Measurements from ENCODE around the gene TNXB. TPM values are rescaled to one million over a fixed set of nuclear protein-coding genes. Genes with fewer than 3 reads are reported as not detected.
"Not testable (repeated sequence)": the region's sequence is repeated elsewhere in the genome, so short reads cannot be mapped to it uniquely, and the experiment has no call there.

TNXB gene
- total and polyA plus RNA-seq, 8 donors: 15.1 to 408 (median 44.6) TPM

DNA sequence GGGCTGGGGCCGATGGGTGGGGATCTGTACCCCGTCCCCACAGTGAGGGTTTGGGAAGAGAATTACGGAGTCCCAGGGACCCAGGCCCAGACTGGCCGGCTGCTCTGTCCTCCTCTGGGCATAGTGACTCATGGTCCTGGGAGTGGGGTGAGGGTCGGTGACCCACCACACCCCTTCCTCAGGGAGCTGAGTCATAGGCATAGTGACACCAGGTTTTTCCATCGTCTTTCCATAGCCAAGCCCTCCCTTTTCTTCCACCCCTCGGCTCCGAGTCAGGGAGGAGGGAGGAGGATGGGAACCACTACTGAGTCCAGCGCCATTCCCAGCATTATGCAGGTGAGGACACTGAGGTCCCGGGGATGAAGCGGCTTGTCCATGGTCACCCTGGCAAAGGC is 62.1 kb downstream of the TNXB start:
- no peak overlapping the region for H3K4me3 ChIP-seq
- TF ChIP-seq POLR2AphosphoS5 (IDR thresholded peaks at IDR 0.05): no peak
- no peak for TF ChIP-seq POLR2A (IDR thresholded peaks at IDR 0.05)
- no peak for TF ChIP-seq CTCF (IDR thresholded peaks at IDR 0.05)
- TF ChIP-seq EP300 (IDR thresholded peaks at IDR 0.05): no peak
- no peaks in the 10 kb centered on the region for H3K9me3 ChIP-seq
- H3K27ac ChIP-seq: peak overlapping the region in 4 of 5 donors; percentile 67 to 84 (median 79)
- intact Hi-C loops (cut with DNase I; ENCODE audit: low total_unique reads): no loop called here
- H3K4me1 ChIP-seq: peaks cover 8 to 30% (median 19%) of the 10 kb centered on the region in 4 donors
- WGBS, 5 donors: 53 to 76% (median 68%) methylated on average over 8 to 11 of the region's 11 CpGs
- H3K27me3 ChIP-seq: no peaks in the 10 kb centered on the region
- DNase-seq: peak in 1 of 2 donors; percentile 54
- no peaks in the 10 kb centered on the region for H3K36me3 ChIP-seq

- intact Hi-C loops (cut with DNase I; ENCODE audit: low total_unique reads): no loop called here
Measured at GRCh38 chr6:32046450-32047083, 62.6 kb downstream of the TNXB start.

DNA sequence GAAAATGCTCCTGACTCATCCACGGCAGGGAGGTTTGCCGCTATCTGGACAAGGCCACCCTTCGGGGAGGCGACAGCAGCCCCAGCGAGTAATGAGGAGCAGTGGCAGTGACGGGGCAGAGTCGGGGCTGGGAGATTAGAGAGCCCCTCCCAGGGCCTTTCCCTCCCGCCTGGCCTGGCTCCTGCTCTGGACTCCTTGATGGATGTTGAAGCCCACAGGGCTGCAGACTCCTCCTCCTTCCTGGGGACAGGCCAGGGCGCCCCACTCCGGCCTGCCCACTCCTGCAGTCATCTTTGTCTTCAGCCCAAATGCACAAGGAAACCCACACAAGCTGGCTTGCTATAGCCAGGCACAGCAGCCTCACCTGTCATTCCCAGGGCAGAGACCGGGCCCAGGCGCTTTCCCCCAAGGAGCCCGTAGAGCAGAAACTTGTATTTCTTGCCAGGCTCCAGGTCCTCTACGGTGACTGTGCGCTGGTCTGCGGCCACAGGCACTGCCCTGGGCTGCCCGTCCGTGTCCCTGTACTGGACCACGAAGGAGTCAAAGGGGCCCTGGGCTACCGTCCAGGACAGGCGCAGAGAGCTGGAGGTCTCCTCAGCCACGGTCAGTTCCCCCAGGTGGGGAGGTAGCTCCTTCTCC is 63.2 kb downstream of the TNXB start:
- TF ChIP-seq CTCF (IDR thresholded peaks at IDR 0.05): no peak
- no peak for TF ChIP-seq POLR2A (IDR thresholded peaks at IDR 0.05)
- no peak for TF ChIP-seq POLR2AphosphoS5 (IDR thresholded peaks at IDR 0.05)
- no peak for TF ChIP-seq EP300 (IDR thresholded peaks at IDR 0.05)
- WGBS, 5 donors: 74 to 82% (median 78%) methylated on average over 7 to 22 of the region's 22 CpGs
- intact Hi-C loops (cut with DNase I; ENCODE audit: low total_unique reads): no loop called here
- peak in 1 of 2 donors; percentile 56 for DNase-seq
- Histone ChIP-seq H3K4me1 (peaks cover 8 to 30% (median 19%) of the 10 kb centered on the region in 4 donors), H3K36me3 (no peaks in the 10 kb centered on the region), H3K4me3 (no peak overlapping the region), H3K27ac (peak overlapping the region in 4 of 5 donors; percentile 67 to 84 (median 79)), H3K27me3 (no peaks in the 10 kb centered on the region), H3K9me3 (no peaks in the 10 kb centered on the region)

More at GRCh38 chr6:32046450-32047083, 62.6 kb downstream of the TNXB start:
- TF ChIP-seq CTCF (IDR thresholded peaks at IDR 0.05): no peak
- no peak for TF ChIP-seq POLR2AphosphoS5 (IDR thresholded peaks at IDR 0.05)
- TF ChIP-seq EP300 (IDR thresholded peaks at IDR 0.05): no peak
- TF ChIP-seq POLR2A (IDR thresholded peaks at IDR 0.05): no peak
- H3K27ac ChIP-seq: peak overlapping the region in 4 of 5 donors; percentile 67 to 84 (median 79)
- H3K4me1 ChIP-seq: peaks cover 8 to 30% (median 19%) of the 10 kb centered on the region in 4 donors
- H3K9me3 ChIP-seq: no peaks in the 10 kb centered on the region
- H3K27me3 ChIP-seq: no peaks in the 10 kb centered on the region
- peak in 1 of 2 donors; percentile 70 for DNase-seq
- 40 to 59% (median 50%) methylated on average over 10 to 14 of the region's 14 CpGs for WGBS, 5 donors
- H3K36me3 ChIP-seq: no peaks in the 10 kb centered on the region
- H3K4me3 ChIP-seq: no peak overlapping the region

- intact Hi-C loops (cut with DNase I; ENCODE audit: low total_unique reads); H3K4me3 ChIP-seq; H3K27ac ChIP-seq; DNase-seq; H3K36me3 ChIP-seq; H3K27me3 ChIP-seq; H3K9me3 ChIP-seq: not testable (repeated sequence)
- WGBS, 5 donors: 80 to 90% (median 86%) methylated on average over 2 to 11 of the region's 18 CpGs
- peaks cover 8 to 30% (median 19%) of the 10 kb centered on the region in 4 donors for H3K4me1 ChIP-seq
Measured at GRCh38 chr6:32044916-32045315, 64.2 kb downstream of the TNXB start.

GRCh38 chr6:32043589-32044380 is 65.4 kb downstream of the TNXB start:
- H3K4me3 ChIP-seq; H3K36me3 ChIP-seq; H3K9me3 ChIP-seq; DNase-seq; intact Hi-C loops (cut with DNase I; ENCODE audit: low total_unique reads); H3K27ac ChIP-seq; H3K27me3 ChIP-seq: not testable (repeated sequence)
- peaks cover 8 to 30% (median 19%) of the 10 kb centered on the region in 4 donors for H3K4me1 ChIP-seq
- WGBS, 5 donors: 87 to 94% (median 92%) methylated on average over 10 to 16 of the region's 31 CpGs

DNA sequence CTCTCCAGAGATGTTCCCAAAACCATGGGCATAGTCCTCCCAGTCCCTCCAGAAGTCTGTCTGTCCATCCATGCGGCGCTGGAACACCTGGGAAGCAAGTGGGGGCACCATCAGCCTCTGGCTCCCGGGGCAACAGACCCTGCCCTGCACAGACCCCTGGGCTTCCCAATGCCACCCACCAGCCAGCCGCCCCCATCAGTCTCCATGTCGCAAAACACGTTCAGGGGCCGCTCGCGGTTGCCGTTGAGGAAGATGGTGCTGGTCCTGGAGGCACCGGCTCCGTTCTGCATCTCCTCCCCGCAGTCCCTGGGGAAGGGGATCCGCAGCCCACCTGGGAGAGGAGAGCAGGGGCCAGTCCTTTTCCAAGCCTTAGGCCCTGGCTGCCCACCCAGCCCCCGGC is 66.9 kb downstream of the TNXB start:
- H3K27ac ChIP-seq; H3K4me3 ChIP-seq; DNase-seq; H3K27me3 ChIP-seq; H3K36me3 ChIP-seq; intact Hi-C loops (cut with DNase I; ENCODE audit: low total_unique reads); H3K9me3 ChIP-seq: not testable (repeated sequence)
- H3K4me1 ChIP-seq: peaks cover 0 to 16% (median 7%) of the 10 kb centered on the region in 4 donors
- 85 to 94% (median 91%) methylated on average over 4 to 13 of the region's 15 CpGs for WGBS, 5 donors

DNA sequence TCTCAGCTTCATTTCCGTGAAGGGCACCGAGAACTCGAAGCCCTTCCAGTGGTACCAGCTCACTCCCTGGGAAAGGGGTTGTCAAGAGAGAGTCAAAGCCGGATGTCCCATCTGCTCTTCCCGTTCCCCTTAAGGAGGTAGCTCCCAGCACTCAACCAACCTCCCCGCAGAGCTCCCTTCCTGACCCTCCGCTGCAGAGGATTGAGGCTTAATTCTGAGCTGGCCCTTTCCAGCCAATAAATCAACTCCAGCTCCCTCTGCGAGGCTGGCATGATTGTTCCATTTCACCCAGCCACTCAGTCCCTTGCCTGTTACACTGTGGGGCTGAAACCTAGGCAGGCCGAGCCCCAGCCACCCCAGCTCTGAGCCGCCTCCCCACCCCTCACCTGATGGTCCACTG is 67.8 kb downstream of the TNXB start:
- H3K4me1 ChIP-seq; H3K36me3 ChIP-seq; H3K27ac ChIP-seq; H3K27me3 ChIP-seq; intact Hi-C loops (cut with DNase I; ENCODE audit: low total_unique reads); H3K9me3 ChIP-seq; H3K4me3 ChIP-seq; DNase-seq: not testable (repeated sequence)
- 64 to 88% (median 80%) methylated on average over 4 to 6 of the region's 10 CpGs for WGBS, 5 donors

DNA sequence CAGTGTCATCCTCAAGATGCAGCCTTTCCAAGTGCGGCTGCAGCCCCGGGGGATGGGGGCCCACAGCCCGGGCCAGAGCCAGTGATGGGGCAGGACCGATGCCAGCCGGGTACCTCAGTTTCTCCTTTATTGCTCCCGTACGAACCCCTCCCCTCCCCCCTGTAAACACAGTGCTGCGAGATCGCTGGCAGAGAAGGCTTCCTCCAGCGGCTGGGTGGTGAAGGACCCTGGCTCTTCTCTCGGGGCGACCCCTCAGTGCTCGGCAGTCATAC is 68.2 kb downstream of the TNXB start:
- 63 to 75% (median 74%) methylated on average over 5 to 7 of the region's 13 CpGs; no CpG with 5 or more reads in 2 of the 5 donors for WGBS, 5 donors

More for the DNA sequence above, 68.2 kb downstream of the TNXB start:
- intact Hi-C loops (cut with DNase I; ENCODE audit: low total_unique reads); DNase-seq; H3K9me3 ChIP-seq; H3K27me3 ChIP-seq; H3K4me3 ChIP-seq; H3K4me1 ChIP-seq; H3K27ac ChIP-seq; H3K36me3 ChIP-seq: not testable (repeated sequence)
